Astrocyte of the spinal cord (primary cell): Measurements from ENCODE around the gene FHIT.

Experiments used
- DNase-seq: peaks from one replicate; pipeline ENCODE4 v3.0.0; 2011; ENCODE audit warnings: low read depth, low spot score
- H3K4me3 ChIP-seq: 2 replicates; pipeline ENCODE4 v1.5.1; 2011; ENCODE audit warnings: low read depth, mild to moderate bottlenecking, low read length, moderate library complexity
- in situ Hi-C: cut with HindIII; loops from 2 replicates; pipeline ENCODE4 v1.10.0; 2017; ENCODE audit warnings: low sequenced_read_pairs
- TF ChIP-seq, protein P1 (sequence below): IDR thresholded peaks from 2 replicates; pipeline ENCODE4 v1.5.1; 2012; ENCODE audit warnings: low read depth, mild to moderate bottlenecking, low read length, inconsistent platforms

Gene FHIT

DNA sequence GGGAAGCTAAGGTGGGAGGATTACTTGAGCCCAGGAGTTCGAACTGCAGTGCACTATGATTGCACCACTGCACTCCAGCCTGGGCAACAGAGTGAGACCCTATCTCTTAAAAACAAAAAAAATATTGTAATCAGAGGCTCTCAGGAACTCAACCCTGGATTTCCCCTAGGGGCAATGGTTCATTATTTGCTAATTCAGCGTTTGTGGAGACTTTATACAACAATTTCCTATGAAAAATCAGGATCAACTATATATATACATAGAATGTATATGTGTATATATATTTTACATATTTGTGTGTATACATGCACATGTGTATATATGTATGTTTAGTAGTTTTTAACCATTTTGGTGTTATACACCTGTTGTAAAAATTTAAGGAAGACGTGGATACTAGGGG is 463.1 kb downstream of the FHIT start:
- no peak for DNase-seq
- H3K4me3 ChIP-seq, result no peak overlapping the region
- in situ Hi-C loops, result no loop called here
- TF ChIP-seq, protein P1, sequence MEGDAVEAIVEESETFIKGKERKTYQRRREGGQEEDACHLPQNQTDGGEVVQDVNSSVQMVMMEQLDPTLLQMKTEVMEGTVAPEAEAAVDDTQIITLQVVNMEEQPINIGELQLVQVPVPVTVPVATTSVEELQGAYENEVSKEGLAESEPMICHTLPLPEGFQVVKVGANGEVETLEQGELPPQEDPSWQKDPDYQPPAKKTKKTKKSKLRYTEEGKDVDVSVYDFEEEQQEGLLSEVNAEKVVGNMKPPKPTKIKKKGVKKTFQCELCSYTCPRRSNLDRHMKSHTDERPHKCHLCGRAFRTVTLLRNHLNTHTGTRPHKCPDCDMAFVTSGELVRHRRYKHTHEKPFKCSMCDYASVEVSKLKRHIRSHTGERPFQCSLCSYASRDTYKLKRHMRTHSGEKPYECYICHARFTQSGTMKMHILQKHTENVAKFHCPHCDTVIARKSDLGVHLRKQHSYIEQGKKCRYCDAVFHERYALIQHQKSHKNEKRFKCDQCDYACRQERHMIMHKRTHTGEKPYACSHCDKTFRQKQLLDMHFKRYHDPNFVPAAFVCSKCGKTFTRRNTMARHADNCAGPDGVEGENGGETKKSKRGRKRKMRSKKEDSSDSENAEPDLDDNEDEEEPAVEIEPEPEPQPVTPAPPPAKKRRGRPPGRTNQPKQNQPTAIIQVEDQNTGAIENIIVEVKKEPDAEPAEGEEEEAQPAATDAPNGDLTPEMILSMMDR, result no peak

DNA sequence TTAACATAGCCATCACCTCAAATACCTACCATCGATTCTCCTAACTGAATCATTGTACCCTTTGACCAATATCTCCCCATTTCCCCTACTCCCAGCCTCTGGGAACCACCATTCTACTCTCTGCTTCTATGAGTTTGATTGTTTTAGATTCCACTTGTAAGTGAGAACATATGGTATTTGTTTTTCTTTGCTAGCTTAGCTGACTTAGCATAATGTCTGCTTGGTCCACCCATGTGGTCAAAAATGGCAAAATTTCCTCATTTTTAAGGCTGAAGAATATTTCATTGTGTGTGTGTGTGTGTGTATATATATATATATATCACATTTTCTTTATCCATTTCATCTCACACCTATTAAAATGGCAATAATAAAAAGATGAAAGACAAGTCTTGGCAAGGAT is 469.3 kb downstream of the FHIT start:
- H3K4me3 ChIP-seq, result no peak overlapping the region
- in situ Hi-C loops, result no loop called here
- no peak for DNase-seq
- TF ChIP-seq, protein P1, result no peak

DNA sequence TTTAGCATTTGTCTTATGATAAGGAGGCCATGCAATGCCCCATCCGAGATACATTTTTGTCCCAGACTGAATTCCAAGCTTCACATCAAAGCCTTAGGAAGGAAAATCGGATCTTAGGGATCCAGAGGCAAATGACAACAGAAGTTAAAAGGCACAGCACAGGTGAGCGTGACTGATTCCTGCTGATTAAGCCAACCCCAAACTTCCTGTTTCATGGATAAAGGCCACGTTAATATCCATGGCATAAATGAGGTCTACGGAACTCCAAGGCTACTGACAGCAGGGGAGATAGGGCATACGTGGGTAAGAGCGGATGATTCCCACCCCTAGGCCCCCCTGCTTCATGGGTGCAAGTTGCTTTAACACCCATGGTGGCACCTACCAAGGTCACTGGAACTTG is 471.6 kb downstream of the FHIT start:
- in situ Hi-C loops, result no loop called here
- DNase-seq, result no peak
- H3K4me3 ChIP-seq, result no peak overlapping the region
- TF ChIP-seq, protein P1, result no peak

DNA sequence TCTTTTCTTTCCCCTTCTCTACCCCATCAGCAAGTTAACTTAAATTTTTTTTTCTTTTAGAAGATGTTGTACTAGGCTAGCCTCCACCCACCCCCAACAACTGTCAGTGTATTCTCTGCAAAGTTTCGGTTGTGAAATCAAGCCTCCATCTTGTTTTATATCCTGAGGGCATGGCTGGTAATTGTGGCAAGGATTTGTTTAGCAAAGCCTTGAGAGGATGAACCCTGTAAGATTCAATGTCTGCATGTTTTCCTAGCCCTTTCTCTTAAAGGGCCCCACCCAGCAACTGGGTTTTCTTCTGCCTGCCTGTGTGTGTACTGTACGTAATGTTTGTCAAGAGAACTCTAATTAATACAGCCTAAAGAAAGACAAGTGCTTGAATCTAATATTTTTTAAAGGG is 475.3 kb downstream of the FHIT start:
- TF ChIP-seq, protein P1, result no peak
- in situ Hi-C loops, result no loop called here
- H3K4me3 ChIP-seq, result no peak overlapping the region
- no peak for DNase-seq

DNA sequence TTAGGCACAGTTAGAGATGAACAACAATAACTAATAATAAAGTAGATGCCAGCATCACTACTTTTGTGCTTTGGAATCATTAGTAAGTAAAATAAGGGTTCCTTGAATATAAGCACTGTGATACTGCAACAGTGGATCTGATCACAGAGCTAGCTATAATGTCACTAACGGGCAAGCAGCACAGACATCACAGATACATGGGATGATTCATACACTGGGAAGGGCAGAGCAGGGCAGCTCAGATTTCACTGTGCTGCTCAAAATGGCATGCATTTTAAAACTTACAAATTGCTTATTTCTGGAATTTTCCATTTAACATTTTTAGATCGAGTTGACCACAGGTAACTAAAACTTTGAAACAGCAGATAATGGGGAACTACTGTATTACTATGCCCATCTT is 476.6 kb downstream of the FHIT start:
- in situ Hi-C loops, result no loop called here

DNA sequence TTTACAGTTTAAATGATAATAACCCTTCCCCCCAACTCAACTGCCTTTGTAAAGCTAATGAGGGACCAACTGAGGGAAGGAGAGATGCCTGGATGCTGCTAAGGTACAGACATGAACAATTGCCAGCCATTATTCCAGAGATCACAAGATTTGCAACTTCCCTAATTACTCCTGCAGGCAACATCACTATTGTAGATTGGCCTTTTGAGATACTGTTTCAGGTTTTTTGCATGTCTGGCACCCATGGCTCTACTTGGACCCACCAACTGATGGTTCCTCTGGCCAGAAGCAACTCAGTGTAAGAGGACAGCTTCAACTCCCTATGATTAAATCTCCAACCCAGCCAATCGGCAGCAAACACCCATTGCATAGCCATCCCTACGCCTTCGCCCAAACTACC is 478.7 kb downstream of the FHIT start:
- in situ Hi-C loops, result no loop called here
- DNase-seq, result no peak
- TF ChIP-seq, protein P1, result no peak
- H3K4me3 ChIP-seq, result no peak overlapping the region

More for the DNA sequence above, 476.6 kb downstream of the FHIT start:
- no peak overlapping the region for H3K4me3 ChIP-seq
- DNase-seq, result no peak
- TF ChIP-seq, protein P1, result no peak

DNA sequence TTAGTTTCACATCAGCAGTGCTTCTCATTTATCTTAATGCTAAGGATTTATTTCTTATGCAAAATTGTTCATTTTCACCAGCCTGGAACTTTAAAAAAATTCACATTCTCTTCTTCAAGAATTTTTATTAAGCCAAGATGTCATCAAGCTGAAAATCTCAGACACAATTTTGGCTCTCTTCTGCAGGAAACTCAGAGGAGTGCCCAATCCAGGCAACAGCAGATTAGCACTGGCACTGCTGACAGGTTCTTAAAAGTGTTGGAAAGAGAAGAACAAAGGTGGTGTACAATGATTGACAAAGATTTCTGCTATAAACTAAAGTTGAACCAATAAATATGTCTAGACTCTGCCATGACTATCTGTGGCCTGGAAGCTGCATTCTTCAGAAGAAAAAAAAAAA is 479.5 kb downstream of the FHIT start:
- TF ChIP-seq, protein P1, result no peak
- DNase-seq, result no peak
- H3K4me3 ChIP-seq, result no peak overlapping the region
- in situ Hi-C loops, result no loop called here
